HFFc6 (cell line): ENCODE measurements around the gene REM2. TPM values are rescaled to one million over a fixed set of nuclear protein-coding genes. Genes with fewer than 3 reads are reported as not detected.

Experiments used
- DNase-seq: peaks from one replicate; pipeline ENCODE4 v3.0.0-alpha.2; 2018
- H3K27ac Mint-ChIP-seq: 2 replicates; pipeline ENCODE4 v1.8.0; 2020; ENCODE audit warnings: mild to moderate bottlenecking, mixed read lengths
- H3K27me3 Mint-ChIP-seq: 2 replicates; pipeline ENCODE4 v1.8.0; 2021; ENCODE audit warnings: mild to moderate bottlenecking, moderate library complexity, mixed read lengths; ENCODE audit not compliant: insufficient read depth
- H3K36me3 Mint-ChIP-seq: 2 replicates; pipeline ENCODE4 v1.8.0; 2021; ENCODE audit warnings: low read depth, mixed read lengths
- H3K4me1 Mint-ChIP-seq: 2 replicates; pipeline ENCODE4 v1.8.0; 2020; ENCODE audit warnings: low read depth, mixed read lengths
- H3K4me3 Mint-ChIP-seq: 2 replicates; pipeline ENCODE4 v1.8.0; 2020; ENCODE audit warnings: mild to moderate bottlenecking, moderate library complexity, mixed read lengths
- H3K9me3 Mint-ChIP-seq: 2 replicates; pipeline ENCODE4 v1.8.0; 2020; ENCODE audit warnings: mild to moderate bottlenecking, mixed read lengths
- CTCF ChIP-seq: fragments of 200-600 bp; sonication (generic); IDR thresholded peaks from 2 replicates; pipeline ENCODE4 v1.5.0; 2021; ENCODE audit warnings: antibody characterized with exemption, mild to moderate bottlenecking
- total RNA-seq, 6 experiments: library from RNA; stranded (reverse); fragmentation: NEBNext Ultra II Directional; extraction: Animal tissue kit (Norgen Biotek cat#: 25700); gene quantifications; 2 replicates in 1 of 6; 3 replicates in 5 of 6; pipeline ENCODE4 v1.2.3, GENCODE V29; 2021

Gene REM2
- total RNA-seq, 6 experiments from 2014 or later, result 0.09 to 0.17 (median 0.14) TPM; not detected in 2

GRCh38 chr14:22882529-22883172 lies 371 bp upstream of the REM2 start:
- peaks cover 3% of the 10 kb centered on the region for H3K27me3 Mint-ChIP-seq

GRCh38 chr14:22884076-22884737 lies 1.2 kb downstream of the REM2 start:
- DNase-seq, result no peak
- peaks cover 40% of the 10 kb centered on the region for H3K4me1 Mint-ChIP-seq
- H3K27me3 Mint-ChIP-seq, result peaks cover 3% of the 10 kb centered on the region
- no peak overlapping the region for H3K4me3 Mint-ChIP-seq
- H3K36me3 Mint-ChIP-seq, result no peaks in the 10 kb centered on the region
- no peak for TF ChIP-seq CTCF
- H3K9me3 Mint-ChIP-seq, result no peaks in the 10 kb centered on the region
- H3K27ac Mint-ChIP-seq, result no peak overlapping the region

More at GRCh38 chr14:22882529-22883172, 371 bp upstream of the REM2 start:
- Mint-ChIP-seq H3K4me3 (no peak overlapping the region; the same call in 1 of the 2 replicates), H3K4me1 (peaks cover 33% of the 10 kb centered on the region), H3K9me3 (no peaks in the 10 kb centered on the region), H3K36me3 (peaks cover 11% of the 10 kb centered on the region; the same call in 1 of the 2 replicates), H3K27ac (no peak overlapping the region)
- TF ChIP-seq CTCF, result no peak
- peak; percentile 45 for DNase-seq

GRCh38 chr14:22884738-22885523 lies 1.9 kb downstream of the REM2 start:
- no peak for DNase-seq
- no peak overlapping the region for H3K4me3 Mint-ChIP-seq
- no peak overlapping the region; the same call in 1 of the 2 replicates for H3K27ac Mint-ChIP-seq
- H3K36me3 Mint-ChIP-seq, result no peaks in the 10 kb centered on the region
- TF ChIP-seq CTCF, result no peak
- H3K4me1 Mint-ChIP-seq, result peaks cover 44% of the 10 kb centered on the region
- H3K9me3 Mint-ChIP-seq, result no peaks in the 10 kb centered on the region
- H3K27me3 Mint-ChIP-seq, result peaks cover 3% of the 10 kb centered on the region

GRCh38 chr14:22885975-22886374 lies 3.0 kb downstream of the REM2 start:
- TF ChIP-seq CTCF, result no peak
- no peaks in the 10 kb centered on the region for H3K9me3 Mint-ChIP-seq
- no peak for DNase-seq
- H3K27ac Mint-ChIP-seq, result 0 out of 2 replicates have a peak overlapping the region, but pooled peaks have one; percentile 2
- H3K4me3 Mint-ChIP-seq, result peak overlapping the region; percentile 93
- H3K36me3 Mint-ChIP-seq, result no peaks in the 10 kb centered on the region
- peaks cover 50% of the 10 kb centered on the region for H3K4me1 Mint-ChIP-seq
- H3K27me3 Mint-ChIP-seq, result peaks cover 3% of the 10 kb centered on the region

GRCh38 chr14:22886500-22887259 lies 3.7 kb downstream of the REM2 start:
- Mint-ChIP-seq H3K9me3 (no peaks in the 10 kb centered on the region), H3K27me3 (peaks cover 3% of the 10 kb centered on the region), H3K4me1 (peaks cover 48% of the 10 kb centered on the region), H3K4me3 (peak overlapping the region; percentile 93), H3K36me3 (no peaks in the 10 kb centered on the region), H3K27ac (peak overlapping the region; percentile 90)
- TF ChIP-seq CTCF, result no peak
- no peak for DNase-seq
